NCI-H2107 treated with DMSO at 0.1 percent for 48 hours (cell line): ENCODE results near the gene ZNF587.
"Not testable (repeated sequence)": the region's sequence is repeated elsewhere in the genome, so short reads cannot be mapped to it uniquely, and the experiment has no call there.

ENCODE experiments used
- DNase-seq: peaks from one replicate; lab custom pipeline; 2025; ENCODE audit not compliant: unreplicated experiment; lab: John Stamatoyannopoulos, UW

Gene ZNF587

GRCh38 chr19:57886046-57886445, 36.4 kb downstream of the ZNF587 start:
- no peak for DNase-seq

- no peak for DNase-seq
Observed at GRCh38 chr19:57887195-57887941, 37.7 kb downstream of the ZNF587 start.

GRCh38 chr19:57888107-57888559, 38.5 kb downstream of the ZNF587 start:
- no peak for DNase-seq

GRCh38 chr19:57888560-57889231, 39.0 kb downstream of the ZNF587 start, which contains the start of gene ZNF814:
Gene ZNF814 (minus strand): TSS chr19:57889037. CDS start chr19:57888802, 235 bp downstream.
- no peak for DNase-seq

- DNase-seq = not testable (repeated sequence)
Observed at GRCh38 chr19:57890706-57891105, 41.0 kb downstream of the ZNF587 start.

- no peak for DNase-seq
Observed at GRCh38 chr19:57900311-57900710, 50.7 kb downstream of the ZNF587 start.

- DNase-seq = no peak
Observed at GRCh38 chr19:57903618-57904184, 54.0 kb downstream of the ZNF587 start.

- DNase-seq = no peak
Observed at GRCh38 chr19:57905258-57905657, 55.6 kb downstream of the ZNF587 start.

- no peak for DNase-seq
Observed at GRCh38 chr19:57907394-57907793, 57.7 kb downstream of the ZNF587 start.

GRCh38 chr19:57914531-57914930, 64.9 kb downstream of the ZNF587 start:
- DNase-seq = no peak
